ENCODE measurements around the gene STEAP2.

The STEAP2 gene

GRCh38 chr7:90192876-90193750 is 18.4 kb upstream of the STEAP2 start:
- FAIRE-seq (no peak), DNase-seq (ENCODE audit: insufficient read length, low spot score) (no peak)

GRCh38 chr7:90194911-90195809 is 16.4 kb upstream of the STEAP2 start:
- no peak for DNase-seq (ENCODE audit: insufficient read length, low spot score)
- no peak for FAIRE-seq

GRCh38 chr7:90201500-90202195 is 9.9 kb upstream of the STEAP2 start:
- no peak for DNase-seq (ENCODE audit: insufficient read length, low spot score)
- FAIRE-seq = no peak

- FAIRE-seq = no peak
- no peak for DNase-seq (ENCODE audit: insufficient read length, low spot score)
These were observed 3.6 kb upstream of the STEAP2 start for GRCh38 chr7:90207956-90208355.

GRCh38 chr7:90209776-90210175 is 1.8 kb upstream of the STEAP2 start:
- no peak for FAIRE-seq
- DNase-seq (ENCODE audit: insufficient read length, low spot score) = no peak

- DNase-seq (ENCODE audit: insufficient read length, low spot score) = no peak
- no peak for FAIRE-seq
These were observed 1.1 kb upstream of the STEAP2 start for GRCh38 chr7:90210475-90210874.

- DNase-seq (ENCODE audit: insufficient read length, low spot score) = no peak
- no peak for FAIRE-seq
These were observed 559 bp upstream of the STEAP2 start for GRCh38 chr7:90210981-90211380.

- no peak for DNase-seq (ENCODE audit: insufficient read length, low spot score)
- FAIRE-seq = no peak
These were observed 582 bp downstream of the STEAP2 start for GRCh38 chr7:90212149-90212495.

- no peak for DNase-seq (ENCODE audit: insufficient read length, low spot score)
- FAIRE-seq = no peak
These were observed 2.0 kb downstream of the STEAP2 start for GRCh38 chr7:90213521-90213920.

GRCh38 chr7:90216080-90216674 is 4.6 kb downstream of the STEAP2 start:
- no peak for DNase-seq (ENCODE audit: insufficient read length, low spot score)
- FAIRE-seq = no peak

- FAIRE-seq = no peak
- no peak for DNase-seq (ENCODE audit: insufficient read length, low spot score)
These were observed 5.2 kb downstream of the STEAP2 start for GRCh38 chr7:90216771-90217170.

GRCh38 chr7:90222390-90222789 is 10.8 kb downstream of the STEAP2 start:
- FAIRE-seq (no peak), DNase-seq (ENCODE audit: insufficient read length, low spot score) (no peak)

GRCh38 chr7:90222811-90223725 is 11.5 kb downstream of the STEAP2 start:
- no peak for FAIRE-seq
- no peak for DNase-seq (ENCODE audit: insufficient read length, low spot score)

- no peak for DNase-seq (ENCODE audit: insufficient read length, low spot score)
- no peak for FAIRE-seq
These were observed 12.7 kb downstream of the STEAP2 start for GRCh38 chr7:90224195-90224594.

- DNase-seq (ENCODE audit: insufficient read length, low spot score) = no peak
These were observed 13.6 kb downstream of the STEAP2 start for GRCh38 chr7:90225181-90225580.

GRCh38 chr7:90225601-90226000 is 14.1 kb downstream of the STEAP2 start:
- FAIRE-seq = no peak
- no peak for DNase-seq (ENCODE audit: insufficient read length, low spot score)

More at GRCh38 chr7:90225181-90225580, 13.6 kb downstream of the STEAP2 start:
- no peak for FAIRE-seq

- DNase-seq (ENCODE audit: insufficient read length, low spot score) (no peak), FAIRE-seq (no peak)
These were observed 15.7 kb downstream of the STEAP2 start for GRCh38 chr7:90227259-90227658.

- DNase-seq (ENCODE audit: insufficient read length, low spot score) (no peak), FAIRE-seq (no peak)
These were observed 18.1 kb downstream of the STEAP2 start for GRCh38 chr7:90229682-90230081.

- DNase-seq (ENCODE audit: insufficient read length, low spot score) = no peak
- no peak for FAIRE-seq
These were observed 19.3 kb downstream of the STEAP2 start for GRCh38 chr7:90230834-90231233.

- DNase-seq (ENCODE audit: insufficient read length, low spot score) (no peak), FAIRE-seq (no peak)
These were observed 19.8 kb downstream of the STEAP2 start for GRCh38 chr7:90231304-90231703.

Data from HTR-8/SVneo (cell line).